Breast epithelium (tissue), 3 donors: ENCODE results near the gene DIO2.

ENCODE experiments used
- CTCF ChIP-seq, 3 donors: fragments of 450-650 bp; IDR thresholded peaks; one replicate each; pipeline ENCODE4 v1.5.1; 2016 to 2017; ENCODE audit warnings: antibody characterized with exemption in 3 of 3, mild to moderate bottlenecking in 3 of 3, moderate library complexity in 3 of 3
- POLR2A ChIP-seq: fragments of 450-650 bp; IDR thresholded peaks from one replicate; pipeline ENCODE4 v1.6.1; 2016; ENCODE audit warnings: antibody characterized with exemption, mild to moderate bottlenecking, moderate library complexity

GRCh38 chr14:80211153-80212022 is at the start of gene DIO2:
- TF ChIP-seq POLR2A (no peak), CTCF (IDR thresholded peaks at IDR 0.05) (no peak)
